Fibroblast of peridontal ligament (primary cell): Measurements from ENCODE around the gene DSP.

Experiments used
- DNase-seq: peaks from one replicate; pipeline ENCODE4 v3.0.0-alpha.2; 2010; ENCODE audit errors: extremely low read depth

DSP gene

DNA sequence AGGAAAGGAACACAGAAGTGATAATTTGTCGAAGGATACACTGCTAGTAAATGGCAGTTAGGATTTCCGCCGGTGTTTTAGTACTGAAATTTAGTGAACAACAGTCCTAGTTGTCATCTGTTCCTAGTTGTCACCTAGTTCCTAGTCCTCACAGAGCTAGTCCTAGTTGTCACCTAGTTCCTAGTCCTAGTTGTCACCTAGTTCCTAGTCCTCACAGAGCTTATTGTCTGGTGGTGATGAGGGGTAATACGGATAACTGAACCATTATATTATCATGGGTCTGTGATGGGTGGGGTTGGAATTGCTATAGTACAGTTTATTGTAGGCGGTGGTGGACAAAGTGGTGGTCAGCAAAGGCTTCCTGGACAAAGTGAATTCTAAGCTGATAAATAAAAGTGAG, 50.3 kb downstream of the DSP start:
- no peak for DNase-seq

DNA sequence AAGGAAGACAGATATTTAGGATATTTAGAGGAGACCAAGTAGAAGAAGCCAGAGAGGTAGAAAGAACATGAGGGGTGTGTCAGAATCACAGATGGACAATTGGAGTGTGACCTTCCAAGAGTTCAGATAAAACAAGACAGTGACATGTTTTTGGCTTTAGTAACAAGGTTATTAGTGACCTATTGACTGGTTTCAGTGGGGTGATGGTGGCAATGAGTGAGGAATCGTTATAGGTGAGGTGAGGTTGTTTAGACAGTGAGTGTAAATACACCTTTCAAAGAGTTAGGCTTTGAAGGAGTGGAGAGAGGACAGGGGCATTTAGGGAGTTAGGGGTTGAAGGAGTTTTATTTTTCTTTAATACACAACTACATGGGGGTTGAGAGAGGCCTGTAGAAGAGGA, 51.8 kb downstream of the DSP start:
- DNase-seq = no peak

DNA sequence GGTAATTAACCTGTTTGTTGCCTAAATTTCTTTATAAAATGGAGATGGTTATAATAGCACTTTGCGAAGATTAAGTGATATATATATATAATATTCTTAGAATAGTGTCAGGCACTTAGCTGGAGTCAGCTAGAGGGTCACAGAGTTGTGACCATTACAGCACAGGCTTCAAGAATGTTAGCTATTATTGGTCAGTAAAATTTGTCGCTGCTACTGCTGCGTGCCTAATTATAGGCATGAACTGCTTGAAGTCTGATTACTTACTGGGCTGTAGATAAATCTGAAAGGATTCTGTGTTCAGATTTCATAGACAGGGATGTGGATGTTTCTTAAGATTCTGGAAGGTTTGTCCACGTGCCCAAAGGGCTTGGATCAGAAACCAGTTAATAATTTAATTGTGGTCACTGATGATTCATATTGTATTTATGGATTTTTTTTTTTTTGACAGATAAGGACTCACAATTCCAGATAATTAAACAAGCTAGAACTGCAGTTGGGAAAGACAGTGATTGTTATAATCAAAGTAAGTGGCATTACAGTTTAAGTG, 53.2 kb downstream of the DSP start:
- DNase-seq = no peak

DNA sequence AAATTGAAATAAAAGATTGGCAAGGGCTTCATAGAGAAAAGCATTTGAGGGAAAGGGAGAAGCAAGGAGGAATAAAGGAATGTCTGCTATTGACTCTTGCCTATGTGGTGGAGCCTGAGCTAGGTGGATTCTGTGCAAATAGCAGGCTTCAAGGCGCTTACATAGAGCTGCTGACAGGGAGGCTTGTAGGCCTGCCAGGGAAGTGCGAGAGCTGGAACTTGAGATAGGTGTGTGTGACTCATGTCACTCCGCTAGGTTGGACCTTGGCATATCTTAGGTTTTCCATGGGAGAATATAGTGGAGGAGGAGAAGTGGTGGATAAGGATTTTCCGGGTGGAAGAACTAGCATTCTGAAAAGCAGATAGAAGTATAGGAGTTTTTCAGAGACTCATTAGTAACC, 62.5 kb downstream of the DSP start:
- DNase-seq = no peak

DNA sequence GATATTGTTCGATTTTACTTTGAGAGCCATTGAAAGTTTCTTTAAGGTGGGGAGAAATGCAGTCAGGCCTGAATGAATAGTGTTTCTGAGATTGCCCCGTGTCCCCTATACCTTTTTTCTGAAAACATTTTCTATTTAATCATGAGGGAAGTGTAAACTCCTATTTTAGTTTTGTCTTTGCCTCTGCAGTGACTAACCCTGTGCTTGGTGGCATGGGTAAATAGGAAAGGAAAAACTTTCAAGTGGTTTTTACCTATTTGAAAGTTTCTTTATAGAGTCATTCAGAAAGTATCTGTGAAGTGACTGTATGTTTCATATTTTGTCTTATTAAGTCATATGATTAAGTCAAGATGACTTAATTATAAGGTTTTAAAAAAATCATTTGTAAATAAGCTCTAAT, 63.0 kb downstream of the DSP start:
- no peak for DNase-seq

DNA sequence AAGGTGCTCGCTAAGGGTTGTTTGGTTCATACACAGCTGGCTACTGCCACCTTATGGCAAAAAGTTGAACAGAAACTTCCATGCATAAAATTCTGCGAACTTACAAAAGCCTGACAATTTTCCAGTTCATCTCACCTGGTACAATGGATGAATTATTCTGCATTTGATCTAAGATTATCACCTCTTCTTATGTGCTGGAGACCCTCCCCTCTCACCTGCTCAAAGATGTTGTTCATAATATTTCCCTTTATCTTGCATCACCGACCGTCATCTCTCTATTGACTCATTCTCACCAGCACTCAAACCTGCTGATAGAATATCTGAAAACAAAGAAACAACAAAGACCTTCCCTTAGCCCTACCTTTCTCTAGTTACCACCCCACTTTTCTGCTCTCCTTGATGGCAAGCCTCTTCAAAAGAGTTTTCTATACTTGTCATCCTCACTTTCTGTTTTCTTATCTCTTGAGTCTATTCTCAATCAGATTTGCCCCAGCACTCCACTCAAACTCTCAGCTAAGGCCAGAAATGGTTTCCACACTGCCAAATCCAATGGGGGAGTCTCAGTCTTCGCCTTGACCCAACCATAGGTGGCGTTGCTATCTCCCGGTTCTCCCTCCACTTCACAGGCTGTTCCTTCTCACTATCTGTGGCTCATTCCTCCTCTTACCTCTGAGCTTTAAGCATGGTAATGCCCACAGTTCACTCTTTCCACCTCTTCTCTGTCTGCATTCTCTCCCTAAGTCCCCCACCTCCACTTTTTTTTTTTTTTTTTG, 74.3 kb downstream of the DSP start:
- DNase-seq = peak; percentile 82

DNA sequence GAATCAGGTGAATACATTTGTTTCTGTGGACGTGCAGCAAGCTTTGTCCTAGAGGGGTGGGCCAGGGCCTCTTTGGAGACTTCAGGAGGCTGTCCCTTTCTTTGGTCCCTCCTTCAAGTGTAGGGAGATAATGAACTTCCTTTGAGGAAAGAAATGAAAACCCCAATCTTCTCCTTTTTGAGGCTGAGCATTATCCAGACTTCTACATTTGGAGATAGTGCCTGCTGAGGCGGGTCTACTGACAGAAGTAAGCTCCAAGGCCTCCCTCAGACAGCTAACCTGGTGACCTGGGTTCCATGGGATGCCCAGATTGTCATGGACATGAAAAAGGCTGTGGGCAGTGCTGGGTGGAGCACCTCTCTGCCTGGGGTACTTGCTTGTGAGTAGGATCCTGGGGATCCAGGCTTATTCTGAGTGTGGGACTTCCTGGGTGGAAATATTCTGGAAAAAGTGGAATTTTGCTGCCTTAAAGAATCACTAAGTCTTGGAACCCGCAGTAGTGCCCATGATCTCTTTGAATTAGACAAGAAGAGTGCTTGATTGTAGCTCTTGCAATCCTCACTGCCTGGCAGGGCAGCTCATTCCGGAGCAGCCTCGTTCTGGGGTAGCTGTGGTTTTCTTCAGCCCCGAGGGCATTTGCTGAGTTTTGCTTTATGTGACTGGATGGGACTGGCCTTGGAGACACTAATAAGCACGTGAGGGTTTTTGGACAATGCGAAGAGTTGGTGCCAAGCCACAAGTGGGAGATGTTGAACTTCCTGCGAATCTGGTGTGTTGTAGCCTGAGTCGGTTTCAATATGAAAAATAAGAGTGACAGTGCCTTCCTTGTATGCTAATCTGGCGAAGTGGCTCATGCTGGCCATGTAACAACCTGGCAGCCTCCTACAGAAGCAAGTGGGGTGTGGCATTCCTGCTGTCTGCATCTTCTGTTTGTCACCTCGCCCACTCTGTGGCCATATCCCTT, 76.6 kb downstream of the DSP start:
- DNase-seq = peak; percentile 92

DNA sequence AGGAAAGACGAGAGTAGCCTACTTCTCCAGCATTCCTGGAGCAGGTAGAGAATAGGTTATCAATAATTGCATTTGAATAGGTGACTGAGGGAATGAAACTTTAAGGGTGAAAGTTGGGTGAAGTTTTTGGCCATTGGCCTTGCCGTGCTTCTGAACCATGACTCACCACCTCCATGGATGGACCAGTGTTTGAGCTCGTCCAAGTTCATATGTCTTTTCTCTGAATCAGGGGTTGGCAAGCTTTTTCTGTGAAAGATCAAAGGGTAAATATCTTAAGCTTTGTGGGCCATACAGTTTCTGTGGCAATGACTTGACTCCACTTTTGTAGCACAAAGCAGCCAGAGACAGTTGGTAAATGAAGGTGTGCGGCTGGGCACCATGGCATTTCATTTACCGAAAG, 80.3 kb downstream of the DSP start:
- DNase-seq = peak; percentile 52

DNA sequence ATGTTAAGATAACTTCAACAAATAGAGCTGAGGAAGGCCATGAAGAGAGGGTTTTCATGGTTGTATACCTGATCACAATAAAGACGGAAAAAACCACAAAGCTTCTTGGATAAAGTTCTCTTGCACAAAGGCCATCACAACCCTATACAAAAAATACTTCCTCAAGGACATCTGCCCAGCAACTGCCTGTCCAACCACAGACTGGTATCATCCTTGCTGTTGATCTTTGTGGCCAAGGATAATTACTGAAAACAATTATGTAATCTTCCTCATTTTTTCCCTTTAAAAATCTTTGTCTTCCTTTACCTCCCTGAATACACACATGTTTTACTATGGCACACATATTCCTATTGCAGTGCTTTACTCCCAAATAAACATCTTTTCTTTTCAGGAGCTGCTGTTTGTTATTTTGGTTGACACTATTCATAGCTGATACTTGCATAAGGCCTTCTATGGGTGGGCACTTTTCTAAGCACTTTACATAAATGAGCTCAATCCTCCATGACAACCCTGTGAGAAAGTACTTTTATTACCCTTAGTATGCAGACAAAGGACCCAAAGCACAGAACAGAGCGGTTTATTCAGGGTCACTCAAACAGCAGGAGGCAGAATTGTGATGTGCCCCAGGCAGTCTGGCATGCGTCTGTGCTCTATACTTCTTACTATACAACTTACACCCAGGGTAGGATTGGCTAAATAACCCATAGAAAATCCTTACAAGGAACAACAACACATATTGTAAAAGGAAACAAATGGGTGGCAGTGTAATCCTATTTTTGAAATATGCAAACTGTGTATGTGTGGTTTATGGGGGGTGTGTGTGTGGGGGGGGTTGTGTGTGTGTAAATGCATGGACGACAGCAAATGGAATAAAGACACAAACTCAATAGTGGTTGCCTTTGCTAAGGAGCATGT, 83.6 kb downstream of the DSP start:
- no peak for DNase-seq

DNA sequence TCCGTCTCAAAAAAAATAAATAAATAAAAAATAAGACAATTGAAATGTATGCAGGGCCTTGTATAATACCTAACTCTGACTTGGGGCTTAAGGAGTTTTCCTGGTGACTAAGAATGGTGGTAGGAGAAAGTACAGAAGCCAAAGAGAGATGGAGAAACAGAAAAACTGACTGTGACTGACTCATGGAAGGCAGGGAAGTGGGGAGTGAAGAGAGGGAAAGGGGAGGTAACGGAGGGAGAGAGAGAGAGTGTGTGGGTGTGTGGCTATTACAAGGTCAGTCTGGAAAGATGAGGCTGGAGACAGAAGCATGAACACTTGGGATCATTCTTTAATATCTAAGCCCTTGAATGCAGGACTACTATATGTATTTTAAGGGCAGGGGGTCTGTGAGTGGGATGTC, 87.0 kb downstream of the DSP start:
- peak; percentile 50 for DNase-seq

DNA sequence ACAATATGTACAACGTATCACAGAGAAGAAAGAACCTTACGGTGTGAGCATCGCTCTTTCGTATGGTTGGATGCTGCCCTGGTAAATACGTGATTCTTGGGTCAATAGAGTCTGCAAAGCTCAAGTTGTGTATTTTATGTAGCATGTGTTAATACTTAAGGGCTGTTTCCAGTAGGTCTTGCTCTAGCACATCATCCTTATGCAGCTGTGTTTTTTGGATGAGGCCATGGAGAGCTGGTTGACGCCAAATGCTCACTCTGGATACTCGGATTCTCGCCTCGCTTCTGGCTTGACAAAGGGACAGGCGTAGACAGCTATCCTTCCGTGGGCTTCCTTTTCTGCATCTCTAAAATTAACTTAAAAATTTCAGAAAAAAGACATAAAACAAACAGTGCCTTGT, 87.4 kb downstream of the DSP start:
- no peak for DNase-seq

DNA sequence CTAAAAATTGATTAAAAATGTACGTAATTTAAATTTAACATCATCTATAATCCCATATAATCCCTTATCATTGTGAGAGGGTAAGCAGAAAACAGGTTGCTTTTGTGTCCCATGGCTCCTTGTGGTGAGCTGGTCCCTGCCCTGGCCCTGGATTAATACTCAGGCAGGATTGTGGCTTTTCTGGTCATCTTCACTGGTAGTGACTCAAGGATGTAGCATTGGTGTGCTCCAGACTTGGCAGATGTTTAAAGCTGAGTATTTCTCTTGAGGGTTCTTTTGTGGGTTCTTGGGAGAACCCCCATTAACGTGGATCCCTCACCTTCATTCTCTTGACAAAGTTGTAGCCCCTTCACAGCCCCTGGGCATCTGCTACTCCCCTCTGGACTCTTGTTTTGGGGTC, 87.8 kb downstream of the DSP start:
- no peak for DNase-seq

DNA sequence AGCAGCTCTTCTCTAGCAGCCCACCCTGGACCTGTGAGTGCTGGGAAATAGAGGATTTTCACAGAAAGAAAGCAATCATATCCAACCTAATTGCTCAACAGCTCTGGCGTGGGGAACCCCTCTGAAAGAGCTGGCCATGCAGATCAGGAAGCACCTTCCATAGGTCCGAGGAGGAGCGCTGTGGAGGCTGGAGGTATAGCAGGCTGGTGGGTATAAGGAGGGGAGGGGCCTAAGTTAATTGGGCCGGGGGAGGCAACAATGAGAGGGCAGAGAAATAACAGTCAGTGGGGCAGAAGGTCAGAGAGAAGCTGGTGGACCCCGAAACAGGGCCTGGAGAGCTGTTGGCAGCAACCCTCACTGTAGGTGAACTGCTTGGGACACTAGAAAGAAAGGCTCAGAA, 89.3 kb downstream of the DSP start:
- DNase-seq = no peak

DNA sequence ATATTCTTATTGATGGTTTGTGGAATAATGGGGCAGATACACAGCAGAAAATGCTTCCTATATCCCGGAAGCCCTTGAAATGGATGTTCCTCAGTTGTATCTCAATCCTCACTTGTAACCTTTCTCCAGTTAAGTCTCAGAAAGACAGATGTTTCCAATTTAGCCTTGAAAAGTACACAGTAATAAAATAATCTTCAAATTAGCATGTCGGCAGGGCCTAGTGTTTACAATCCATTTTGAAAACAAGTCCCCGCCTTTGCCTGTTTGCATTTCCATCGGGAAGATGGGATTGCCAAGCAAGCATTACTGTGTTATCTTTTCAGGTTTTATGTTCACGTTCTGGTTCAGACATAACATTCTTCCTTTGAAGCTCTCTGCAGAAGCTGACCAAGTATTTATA, 90.0 kb downstream of the DSP start:
- DNase-seq = peak; percentile 63

DNA sequence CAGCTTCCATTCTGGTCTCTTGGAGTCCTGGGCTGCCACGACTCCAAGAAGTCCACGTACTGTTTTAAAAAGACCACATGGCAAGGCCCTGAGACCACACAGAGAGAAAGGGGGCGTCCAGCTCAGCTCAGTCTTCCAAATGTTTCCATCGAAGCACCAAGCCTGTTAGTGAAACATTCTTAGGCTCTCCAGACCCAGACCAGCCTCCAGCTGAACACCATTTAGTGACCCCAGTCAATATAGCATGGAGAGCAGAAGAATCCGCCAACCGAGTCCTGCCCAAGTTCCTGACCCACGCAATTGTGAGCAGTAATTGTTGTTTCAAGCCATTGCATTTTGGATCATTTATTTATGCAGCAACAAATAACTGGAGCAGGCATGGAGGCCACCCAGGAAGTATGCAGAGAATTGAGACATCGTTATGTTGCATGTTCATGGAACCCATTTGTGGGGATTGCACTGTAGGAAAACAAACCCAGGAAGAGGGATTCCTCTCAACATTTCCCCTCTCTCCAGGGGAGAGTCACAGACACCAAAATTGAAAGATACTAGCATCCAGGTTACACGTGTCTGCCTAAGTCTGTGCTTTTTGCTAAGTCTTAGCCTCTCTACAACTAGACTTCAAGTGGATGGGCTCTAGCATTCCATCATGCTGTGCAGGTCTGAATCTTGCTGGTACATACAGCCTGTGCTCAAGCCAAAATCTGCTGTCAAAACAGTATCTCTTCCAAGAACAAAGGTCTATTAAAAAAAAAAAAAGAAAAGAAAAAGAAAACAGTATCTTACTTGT, 91.2 kb downstream of the DSP start:
- DNase-seq = no peak

DNA sequence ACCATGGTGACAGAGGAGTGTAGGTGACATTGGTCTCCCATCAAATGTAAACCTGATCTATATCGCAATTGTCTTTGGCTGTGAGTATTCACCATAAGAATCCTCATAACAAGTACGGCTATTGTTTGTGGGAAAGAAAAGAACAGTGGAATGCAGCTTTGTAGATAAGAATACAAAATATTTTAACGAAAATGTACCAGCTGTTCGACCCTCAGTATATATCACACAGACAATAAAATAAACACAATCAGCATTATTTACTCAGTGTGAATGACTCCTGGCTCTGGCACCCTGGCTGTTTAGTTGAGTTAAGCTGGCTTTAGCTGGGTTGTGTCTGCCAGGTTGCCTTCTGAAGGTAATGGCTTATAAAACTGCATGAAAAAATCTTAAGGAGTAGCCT, 91.9 kb downstream of the DSP start:
- peak; percentile 51 for DNase-seq

DNA sequence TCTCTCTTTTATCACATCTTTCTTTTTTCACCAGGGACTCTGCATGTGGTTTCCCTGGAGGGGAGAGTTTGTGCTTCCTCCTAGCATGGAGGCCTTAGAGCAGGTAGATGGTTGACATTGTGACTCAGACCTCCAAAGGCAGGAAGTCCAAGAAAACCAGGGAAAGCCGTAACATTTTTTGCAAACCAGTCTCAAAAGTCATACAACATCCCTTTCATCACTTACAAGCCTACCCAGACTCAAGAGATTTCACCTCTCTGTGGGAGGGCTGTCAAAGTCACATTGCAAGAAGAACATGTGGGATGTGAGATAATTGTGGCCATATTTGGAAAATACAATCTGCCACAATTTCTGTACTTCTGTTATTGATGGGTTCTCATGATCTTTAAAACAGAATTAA, 94.7 kb downstream of the DSP start:
- DNase-seq = no peak
